GM18951 (cell line): Measurements from ENCODE around the gene AGFG2.
A peak's percentile ranks its signal among the peaks of the same experiment; 100 is the strongest.

Experiments
- POLR2A ChIP-seq: IDR thresholded peaks from 4 replicates; pipeline ENCODE4 v1.6.1; 2011; ENCODE audit warnings: mild to moderate bottlenecking; ENCODE audit not compliant: insufficient read length, insufficient read depth; ENCODE audit errors: extremely low read depth
- in situ Hi-C: fragments of 300-500 bp; cut with MboI; formaldehyde crosslinking; loops from one replicate; pipeline ENCODE4 v1.12.0; 2022; ENCODE audit warnings: low sequenced_read_pairs, mixed read lengths, inconsistent platforms; ENCODE audit not compliant: unreplicated experiment

Gene AGFG2

GRCh38 chr7:100576384-100576993, 37.5 kb downstream of the AGFG2 start:
- in situ Hi-C loops, result no loop called here
- no peak for TF ChIP-seq POLR2A

- no peak for TF ChIP-seq POLR2A
- in situ Hi-C loops, result no loop called here
These were observed 38.1 kb downstream of the AGFG2 start for GRCh38 chr7:100577103-100577502.

DNA sequence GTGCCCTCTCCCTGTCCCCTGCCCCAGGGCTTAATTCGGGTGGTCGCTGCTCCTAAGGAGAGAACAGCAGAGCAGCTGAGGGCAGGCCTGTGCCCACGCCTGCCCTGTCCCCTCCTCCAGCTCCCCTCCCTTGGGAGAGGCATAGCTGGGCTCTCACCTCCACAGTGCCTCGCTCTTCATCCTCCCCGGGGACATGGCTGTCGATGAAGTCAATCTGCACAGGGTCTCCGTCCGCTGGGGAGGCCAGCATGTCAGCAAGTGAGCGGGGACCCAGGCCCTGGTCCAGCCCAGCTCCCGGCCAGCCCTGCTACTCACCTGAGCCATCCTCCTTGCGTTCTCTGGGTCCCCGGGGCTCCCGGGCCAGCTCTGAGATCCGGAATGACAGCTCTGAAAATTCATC, 38.5 kb downstream of the AGFG2 start:
- in situ Hi-C loops, result no loop called here
- TF ChIP-seq POLR2A, result no peak

DNA sequence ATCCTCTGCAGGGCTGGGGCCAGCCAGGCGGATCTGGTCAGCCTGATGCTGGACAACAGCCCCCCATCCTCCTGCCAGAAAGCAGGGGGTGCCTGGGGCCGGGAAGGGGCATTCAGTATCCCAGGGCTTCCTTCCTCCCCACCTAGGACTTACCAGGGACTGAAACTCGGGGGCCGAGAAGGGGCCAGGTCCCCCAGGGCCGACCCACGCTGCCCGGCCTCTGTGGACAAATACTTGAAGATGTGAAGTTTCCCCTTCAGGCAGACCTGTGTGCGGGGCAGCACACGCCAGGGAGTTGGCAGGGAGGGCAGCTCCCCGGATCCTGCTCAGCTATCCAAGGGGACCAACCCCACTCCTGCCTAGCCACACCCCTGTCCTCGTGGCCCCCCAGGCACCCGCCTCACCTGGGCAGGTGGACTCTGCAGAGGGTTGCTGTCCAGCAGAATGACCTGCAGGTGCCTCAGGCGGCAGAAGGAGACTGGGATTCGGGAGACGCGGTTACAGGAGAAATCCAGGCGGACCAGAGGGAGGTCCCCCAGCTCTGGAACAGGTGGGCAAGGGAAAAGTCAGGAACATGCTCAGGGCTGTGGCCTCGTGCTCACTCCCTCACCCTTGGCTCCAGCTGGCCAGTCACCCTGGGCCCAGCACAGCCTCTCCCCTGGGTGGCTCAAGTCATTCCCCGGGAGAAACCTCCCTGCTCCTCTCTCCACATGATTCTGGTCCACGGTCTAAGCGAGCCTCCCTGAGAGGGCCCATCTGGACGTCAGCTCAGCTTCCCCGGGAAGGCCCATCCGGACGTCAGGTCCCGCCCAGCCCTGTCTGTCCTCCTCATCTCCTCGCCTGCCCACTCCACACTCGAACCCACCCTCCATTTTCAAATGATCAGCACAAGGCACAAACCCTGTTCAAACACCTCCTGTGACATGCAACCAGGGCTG, 39.5 kb downstream of the AGFG2 start:
- in situ Hi-C loops, result no loop called here
- no peak for TF ChIP-seq POLR2A

GRCh38 chr7:100580466-100581283, 41.7 kb downstream of the AGFG2 start:
- no peak for TF ChIP-seq POLR2A
- in situ Hi-C loops, result no loop called here

GRCh38 chr7:100582041-100582579, 43.1 kb downstream of the AGFG2 start:
- in situ Hi-C loops, result no loop called here
- TF ChIP-seq POLR2A, result no peak

GRCh38 chr7:100582650-100583049, 43.6 kb downstream of the AGFG2 start:
- no peak for TF ChIP-seq POLR2A
- in situ Hi-C loops, result no loop called here

DNA sequence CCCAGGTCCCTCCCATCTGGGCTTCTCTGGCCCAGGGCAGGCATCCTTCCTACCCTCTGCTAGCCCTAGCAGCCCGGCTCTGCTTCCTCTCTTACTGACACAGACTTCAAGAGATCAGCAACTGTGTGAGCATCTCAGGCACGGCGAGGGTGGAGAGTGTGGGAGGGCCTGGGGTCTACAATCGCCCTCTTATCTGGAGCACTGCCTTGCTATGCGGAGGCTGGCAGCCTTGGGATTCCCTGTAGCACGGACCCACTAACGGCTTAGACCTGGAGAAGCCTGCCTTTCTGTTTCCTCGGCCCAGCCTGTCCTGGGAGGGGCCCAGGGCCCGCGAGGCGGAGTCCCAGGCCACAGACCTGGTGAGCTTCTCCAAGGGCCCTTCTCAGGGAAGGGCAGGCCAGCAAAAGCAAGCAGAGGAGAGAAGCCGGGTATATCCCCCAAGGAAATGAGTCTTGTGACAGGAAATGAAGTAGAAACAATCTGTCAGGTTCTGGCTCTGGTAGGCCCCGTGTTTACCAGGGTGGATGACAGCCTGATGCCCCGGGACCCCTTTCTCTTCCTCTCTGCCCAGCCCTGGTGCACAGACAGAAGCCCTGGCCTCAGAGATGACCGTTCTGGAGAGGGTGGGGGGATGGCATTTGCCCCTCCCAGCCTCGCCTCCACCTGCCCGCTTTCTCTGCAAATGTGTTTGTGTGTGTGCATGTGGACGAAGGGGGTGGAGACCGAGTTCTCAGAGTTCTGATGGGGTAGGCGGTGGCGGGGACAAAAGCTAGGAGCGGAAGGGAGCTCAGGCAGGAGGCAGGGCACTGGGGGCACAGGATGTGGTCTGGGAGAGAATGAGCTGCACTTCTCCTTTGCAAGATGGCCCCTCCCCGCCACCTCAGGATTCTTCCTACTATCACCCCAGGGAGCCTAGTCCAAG, 44.4 kb downstream of the AGFG2 start:
- peak; percentile 48 for TF ChIP-seq POLR2A
- in situ Hi-C loops, result no loop called here

DNA sequence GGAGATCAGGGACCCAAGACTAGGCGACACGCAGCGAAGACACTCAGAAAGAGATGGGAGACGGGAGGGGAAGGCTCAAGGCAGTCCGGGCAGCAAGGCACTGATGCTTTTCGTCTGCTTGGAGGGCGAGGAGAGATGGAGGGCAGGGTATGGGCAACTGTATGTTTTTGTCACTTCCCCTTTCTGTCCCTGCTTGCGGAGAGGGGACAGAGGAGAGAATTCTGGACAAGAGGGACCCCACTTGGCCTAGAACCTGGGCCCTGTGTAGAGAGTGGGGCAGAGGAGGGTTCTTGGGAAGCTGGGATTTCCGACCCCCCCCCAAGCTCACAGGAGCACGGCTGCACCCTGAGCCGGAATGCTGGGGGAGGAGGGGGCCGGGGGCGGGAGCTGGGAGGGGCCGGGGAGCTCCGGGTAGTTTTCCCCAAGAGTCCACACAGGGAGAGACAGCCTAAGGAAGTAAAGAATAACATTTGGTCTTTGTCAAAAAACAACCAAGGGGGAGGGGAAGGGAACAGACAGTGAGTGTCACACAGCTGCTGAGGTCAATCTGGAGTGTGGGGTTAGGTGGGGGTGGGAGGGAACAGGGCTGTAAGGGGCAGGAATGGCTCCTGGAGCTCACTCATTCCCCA, 45.2 kb downstream of the AGFG2 start:
- in situ Hi-C loops, result no loop called here
- TF ChIP-seq POLR2A, result no peak

DNA sequence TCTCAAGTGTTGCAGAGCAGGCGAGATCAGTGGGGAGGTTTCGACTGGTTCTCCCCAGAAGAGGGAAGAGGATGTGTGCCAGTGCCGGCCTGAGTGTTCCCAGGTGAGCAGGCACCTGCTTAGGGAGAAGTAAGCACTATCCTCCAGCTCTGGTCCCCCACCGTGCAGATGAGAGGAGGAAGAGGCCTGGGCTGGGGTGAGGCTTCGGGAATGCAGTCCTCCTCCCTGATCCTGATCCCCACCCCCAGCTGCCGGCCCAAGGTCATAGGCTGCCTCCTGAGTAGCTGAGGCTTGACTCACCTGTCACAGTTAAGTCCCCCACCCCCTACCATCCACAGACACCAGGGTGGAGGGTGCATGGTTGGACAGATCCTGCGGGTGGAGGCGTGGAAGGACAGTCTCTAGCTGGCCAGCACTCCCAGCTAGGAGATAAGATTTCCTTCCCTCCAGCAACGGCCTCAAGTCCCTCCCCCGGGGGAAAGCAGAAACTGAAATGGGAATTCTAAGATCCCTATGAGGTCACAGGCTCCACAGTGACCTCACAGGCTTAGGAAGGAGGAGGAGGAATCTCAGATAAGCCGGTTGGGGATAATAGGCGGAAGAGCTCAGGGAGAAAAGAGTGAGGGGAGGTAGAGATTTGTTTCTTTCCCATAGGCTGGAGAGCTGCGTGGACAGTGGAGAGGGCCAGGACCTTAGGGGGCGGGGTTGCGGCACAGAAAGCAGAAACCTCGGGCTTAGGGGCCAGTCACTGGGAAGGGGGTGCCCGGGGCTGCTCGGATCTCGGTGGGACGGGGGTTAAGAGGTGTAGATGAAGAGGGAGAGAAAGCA, 45.9 kb downstream of the AGFG2 start:
- in situ Hi-C loops, result no loop called here
- no peak for TF ChIP-seq POLR2A
